ENCODE results near the gene PTPRK.

DNA sequence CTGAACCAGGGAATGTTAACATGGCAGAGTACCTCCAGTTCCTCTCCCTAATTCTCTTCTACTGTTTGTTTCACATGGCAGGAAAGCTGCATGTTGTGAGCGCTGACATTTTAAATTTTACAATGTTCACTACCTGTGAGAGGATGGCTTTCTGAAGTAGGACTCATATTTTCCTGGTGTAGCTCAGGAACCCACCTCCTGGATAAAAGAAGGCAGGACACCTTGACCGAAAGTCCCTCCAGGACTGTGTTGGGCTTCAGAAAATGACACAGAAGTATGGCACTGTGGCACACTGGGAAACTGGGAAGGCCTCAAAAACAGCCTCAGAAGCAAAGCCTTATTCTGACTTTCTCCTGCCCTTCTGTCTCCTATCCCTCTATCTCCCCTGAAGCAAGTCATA lies 33.3 kb downstream of the PTPRK start:
- TF ChIP-seq EZH2 (IDR thresholded peaks at IDR 0.05; ENCODE audit: low read length, missing control alignments) (no peak), CTCF (conservative IDR thresholded peaks at IDR 0.05 in 1 of 2, IDR thresholded peaks at IDR 0.05 in 1 of 2; ENCODE audit: low read depth in 1 of 2, low read length in 2 of 2) (peak; percentile 14 to 33)

Data from fibroblast of lung (primary cell).